Ureter (tissue), 1 donor: ENCODE results near the gene PRELID2. TPM values are rescaled to one million over a fixed set of nuclear protein-coding genes. Genes with fewer than 3 reads are reported as not detected.
"Not testable (repeated sequence)": the region's sequence is repeated elsewhere in the genome, so short reads cannot be mapped to it uniquely, and the experiment has no call there.

Experiments used
- DNase-seq: peaks from one replicate; pipeline ENCODE4 v3.0.0-alpha.2; 2020; ENCODE audit warnings: low spot score
- total RNA-seq: library from RNA; stranded (reverse); gene quantifications from one replicate; pipeline ENCODE4 v1.2.4, GENCODE V29; 2023
- donor health status: DM: yes; HTN: yes; CAD: no.

Gene PRELID2
- total RNA-seq, 1 donor from 2014 or later, result 28.2 TPM

DNA sequence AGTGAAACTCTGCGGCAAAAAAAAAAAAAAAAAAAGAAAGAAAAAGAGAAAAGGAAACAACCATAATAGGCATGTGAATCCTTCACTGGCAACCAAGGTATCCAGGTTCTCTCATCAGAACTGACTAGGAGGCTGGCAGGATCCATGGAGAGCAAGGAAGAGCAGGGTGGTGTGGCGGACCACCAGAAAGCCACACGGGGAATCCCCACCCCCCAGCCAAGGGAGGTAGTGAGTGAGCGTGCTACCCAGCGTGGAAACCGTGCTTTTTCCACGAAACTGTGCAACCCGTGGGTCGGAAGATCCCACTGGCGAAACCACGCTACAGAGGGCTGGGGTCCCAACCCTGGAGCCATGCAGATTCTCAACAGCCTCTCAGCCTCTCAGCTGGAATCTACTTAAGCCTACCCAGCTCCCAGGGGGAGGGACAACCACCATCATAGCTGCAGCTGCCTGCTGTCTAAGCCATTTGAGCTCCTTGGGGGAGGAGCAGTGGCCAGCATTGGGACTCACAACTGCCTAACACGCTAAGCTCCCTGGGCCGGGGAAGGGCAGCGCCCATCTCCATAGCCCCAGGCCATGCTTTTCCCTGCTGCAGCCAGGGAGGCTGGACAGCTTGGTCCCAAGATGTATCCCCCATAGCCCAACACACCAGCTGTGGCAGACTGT lies 91.6 kb downstream of the PRELID2 start:
- no peak for DNase-seq

DNA sequence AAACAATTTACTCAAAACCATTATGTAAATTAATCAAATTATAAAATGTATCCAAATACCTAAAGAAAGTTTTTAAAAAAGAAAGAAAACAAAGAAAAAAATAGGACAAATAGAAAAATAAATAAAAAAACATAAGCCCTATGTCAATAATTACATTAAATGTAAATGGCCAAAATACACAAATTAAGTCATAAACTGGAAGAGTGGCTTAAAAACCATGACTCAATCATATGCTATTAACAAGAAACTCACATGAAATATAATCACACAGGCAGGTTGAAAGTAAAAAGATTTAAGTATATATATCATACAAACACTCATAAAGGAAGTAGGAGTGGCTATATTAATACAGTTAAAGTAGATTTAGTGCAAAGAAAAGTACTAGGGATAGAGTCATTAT lies 95.3 kb downstream of the PRELID2 start:
- no peak for DNase-seq

DNA sequence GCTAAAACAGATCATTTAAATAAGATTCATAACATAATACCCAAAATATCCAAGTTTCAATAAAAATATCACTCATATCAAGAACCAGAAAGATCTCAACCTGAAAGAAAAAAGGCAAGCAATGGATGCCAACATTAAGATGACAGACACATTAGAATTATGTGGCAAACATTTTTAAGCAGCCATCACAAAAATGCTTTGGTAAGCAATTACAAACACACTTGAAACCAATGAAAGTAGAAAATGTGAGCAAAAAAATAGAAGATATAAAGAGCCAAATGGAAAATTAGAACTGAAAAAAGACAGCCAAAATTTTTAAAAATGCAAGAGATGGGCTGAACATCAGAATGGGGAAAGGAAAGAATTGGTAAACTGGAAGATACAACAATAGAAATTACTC lies 96.9 kb downstream of the PRELID2 start:
- DNase-seq, result no peak

DNA sequence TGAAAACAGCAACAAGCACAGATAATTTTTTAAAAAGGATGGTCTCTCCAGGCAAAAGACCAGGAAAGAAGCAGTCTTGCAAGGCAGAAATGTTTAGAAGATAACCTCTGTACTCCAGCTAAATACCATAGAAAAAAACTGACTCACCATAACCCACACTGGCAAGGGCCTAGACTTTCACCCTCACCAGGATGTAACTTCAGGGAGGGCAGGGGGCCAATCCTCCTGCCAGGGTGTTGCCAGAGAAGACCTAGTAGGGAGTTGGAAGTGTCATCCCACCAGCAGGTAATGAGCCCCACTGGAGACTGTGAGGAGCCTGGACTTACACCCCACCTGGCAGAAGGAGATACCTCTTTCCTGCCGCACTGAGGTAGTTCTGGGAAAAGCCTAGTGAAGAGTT lies 97.6 kb downstream of the PRELID2 start:
- DNase-seq, result no peak

DNA sequence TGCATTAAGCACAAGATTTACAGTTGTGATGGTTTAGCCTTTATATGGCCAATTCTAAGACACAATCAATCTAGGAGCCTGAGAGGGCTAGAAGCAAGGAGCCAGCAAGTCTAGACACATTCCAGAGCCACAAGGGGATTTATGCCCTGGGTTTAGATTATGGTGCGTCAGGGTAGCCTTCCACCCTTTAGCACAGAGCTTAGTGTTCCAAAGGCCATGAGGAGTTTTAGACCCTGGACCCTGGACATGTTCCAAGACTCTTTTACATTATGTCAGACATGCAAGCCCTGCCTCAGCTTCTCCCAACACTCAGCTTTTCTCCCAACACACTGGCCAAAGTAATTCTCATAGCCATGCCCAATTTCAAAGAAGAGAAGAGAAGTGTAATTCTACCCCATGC lies 105.2 kb downstream of the PRELID2 start:
- not testable (repeated sequence) for DNase-seq

DNA sequence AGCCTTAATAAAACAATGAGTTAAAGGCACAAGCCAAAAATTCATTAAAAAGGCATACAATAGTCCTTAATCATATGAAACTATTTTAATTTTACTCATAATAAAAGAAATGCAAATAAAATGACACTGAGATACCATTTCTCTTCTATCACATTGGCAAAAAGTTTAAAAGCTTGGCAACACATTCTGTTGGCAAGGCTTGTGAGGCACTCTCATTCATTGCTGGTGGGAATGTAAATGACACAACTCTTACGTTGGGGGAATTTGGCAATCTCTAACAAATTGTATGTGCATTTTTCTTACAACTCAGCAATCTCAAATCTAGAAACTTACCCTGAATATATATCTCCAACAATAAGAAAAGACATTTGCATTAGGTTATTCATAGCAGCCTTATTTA lies 111.6 kb downstream of the PRELID2 start:
- DNase-seq, result no peak

DNA sequence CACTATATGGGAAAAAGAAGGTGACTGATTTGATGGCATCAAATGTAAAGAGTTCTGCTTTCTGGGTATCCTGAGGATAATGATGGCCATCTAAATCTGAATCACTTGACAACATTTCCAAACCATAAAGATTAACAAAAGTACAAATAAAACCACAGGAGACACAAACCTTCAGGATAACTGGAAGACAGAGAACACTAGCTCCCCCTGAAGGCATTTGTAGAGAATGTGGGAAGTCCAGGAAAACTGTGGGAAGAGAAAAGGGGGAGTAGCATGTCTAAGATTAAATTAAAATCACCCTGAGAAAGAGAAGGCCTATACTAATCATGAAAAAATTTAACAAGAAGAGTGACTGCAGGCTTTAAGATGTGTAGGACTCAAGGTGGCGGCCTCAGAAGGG lies 116.2 kb downstream of the PRELID2 start:
- DNase-seq, result no peak

DNA sequence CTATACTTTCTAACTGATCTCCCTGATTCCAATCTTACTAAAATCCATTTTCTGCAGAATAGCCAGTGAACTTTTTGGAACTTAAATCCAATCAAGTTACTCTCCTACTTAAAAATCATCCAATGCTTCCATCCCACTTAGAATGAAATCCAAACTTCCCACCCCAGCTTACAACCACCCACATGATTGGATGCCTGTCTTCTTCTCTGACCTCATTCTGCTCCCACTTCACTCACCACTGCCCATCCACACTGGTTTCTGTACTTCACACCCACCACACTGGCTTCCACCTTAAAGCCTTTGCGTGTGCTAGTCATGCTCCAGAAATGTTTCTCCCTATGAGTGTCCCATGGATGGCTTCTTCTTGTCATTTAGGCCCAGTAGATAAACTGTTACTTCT lies 119.7 kb downstream of the PRELID2 start:
- DNase-seq, result no peak

DNA sequence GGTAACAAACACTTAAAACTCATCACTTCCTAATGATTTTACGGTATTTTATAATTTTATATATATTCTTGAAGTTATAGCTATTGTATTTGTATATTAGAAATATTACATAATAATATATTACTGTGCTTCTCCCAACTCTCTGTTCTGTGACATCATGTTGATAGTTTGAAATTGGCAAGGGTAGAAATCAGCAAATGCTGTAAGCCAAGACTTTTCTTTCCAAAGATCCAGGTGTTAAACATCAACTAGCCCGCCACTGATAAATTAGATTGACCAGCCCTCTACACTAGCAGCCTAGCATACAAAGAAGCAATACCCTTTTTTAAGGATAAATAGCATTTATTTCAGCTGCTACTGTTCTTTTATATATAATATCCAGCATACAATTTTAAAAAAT lies 122.9 kb downstream of the PRELID2 start:
- no peak for DNase-seq

DNA sequence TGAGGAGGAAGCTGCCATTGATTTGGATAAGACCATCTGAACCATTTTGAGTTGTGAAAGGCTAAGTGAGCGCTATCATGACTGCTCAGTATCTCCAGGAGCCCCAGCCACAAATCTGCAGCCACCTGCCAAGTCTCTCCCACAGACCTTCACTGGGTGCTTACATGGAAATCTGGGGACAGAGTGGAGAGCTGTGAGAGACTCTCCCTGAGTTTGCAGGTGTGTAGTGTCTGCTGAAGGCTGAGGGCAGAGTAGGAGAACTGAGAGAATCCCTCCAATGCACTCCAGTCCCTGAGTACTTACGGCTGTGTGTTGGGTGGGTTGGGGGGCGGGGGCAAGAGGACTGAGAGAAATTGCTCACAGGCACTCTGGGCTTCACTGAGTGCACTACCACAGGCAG lies 123.7 kb downstream of the PRELID2 start:
- no peak for DNase-seq

Other genes with a start within 250 kb of the PRELID2 start
- not detected for gene GRXCR2, start 37.7 kb upstream of the PRELID2 start, total RNA-seq
- gene SH3RF2, start 101.2 kb upstream of the PRELID2 start, total RNA-seq, result 9.5 TPM